ENCODE measurements around the gene CRMP1. TPM values are rescaled to one million over a fixed set of nuclear protein-coding genes. Genes with fewer than 3 reads are reported as not detected.

Gene CRMP1
- total and polyA plus RNA-seq, 2 of the 8 experiments (the other 6 are each of a cell fraction or from before 2014, with no cell fraction given) = 120 to 131 TPM

DNA sequence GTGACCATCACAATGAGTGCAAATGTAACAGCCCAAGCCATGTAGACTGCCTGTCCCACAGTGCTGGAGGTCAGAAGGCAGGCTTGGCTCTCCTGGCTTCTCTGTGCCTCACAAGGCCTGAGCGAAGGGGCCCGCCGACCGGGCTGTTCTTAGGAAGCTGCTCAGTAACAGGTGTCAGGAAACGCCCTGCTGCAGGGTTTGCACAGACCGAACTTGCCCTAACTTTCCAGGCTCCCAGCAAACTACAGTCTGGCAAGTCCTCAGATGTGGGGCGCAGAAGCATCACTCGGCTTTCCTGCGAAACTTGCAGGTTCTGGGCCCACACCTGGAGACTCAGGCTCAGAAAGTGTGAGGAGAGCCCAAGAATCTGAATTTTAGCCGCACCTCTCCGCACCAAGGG is 87.6 kb downstream of the CRMP1 start:
- Histone ChIP-seq H3K79me2 (ENCODE audit: control insufficient read depth in 1 of 2, insufficient read depth in 2 of 2, low read length in 2 of 2) (no peaks in the 10 kb centered on the region), H2AK5ac (ENCODE audit: low read depth, low read length) (no peak overlapping the region), H3K4me3 (ENCODE audit: extremely low read depth in 1 of 4, insufficient read depth in 2 of 4, low read depth in 3 of 4, low read length in 4 of 4) (no peak overlapping the region), H3K23me2 (ENCODE audit: low read depth, low read length) (no peaks in the 10 kb centered on the region), H3K4me1 (replicated peaks in 1 of 4; ENCODE audit: control insufficient read depth in 3 of 4, insufficient read depth in 4 of 4, low read length in 3 of 4) (no peaks in the 10 kb centered on the region), H2BK12ac (ENCODE audit: low read depth, low read length) (no peak overlapping the region), H2BK5ac (ENCODE audit: low read depth, low read length) (no peak overlapping the region), H3K36me3 (ENCODE audit: control insufficient read depth in 2 of 4, insufficient read depth in 4 of 4, low read length in 3 of 4) (peaks cover 0 to 14% (median 4%) of the 10 kb centered on the region in 4 experiments; a peak in 3 of 8 replicates), H3K14ac (ENCODE audit: insufficient read length) (no peak overlapping the region), H3K27me3 (replicated peaks in 1 of 4; ENCODE audit: control insufficient read depth in 3 of 4, extremely low read depth in 1 of 4, insufficient read depth in 3 of 4, low read length in 3 of 4) (no peaks in the 10 kb centered on the region), H2BK120ac (replicated peaks; ENCODE audit: low read depth, low read length) (no peak overlapping the region), H4K8ac (ENCODE audit: extremely low read depth, insufficient read depth, low read length) (peak overlapping the region; percentile 48; the same call in 1 of the 2 replicates), H3K9me3 (ENCODE audit: insufficient read depth in 2 of 2, low read depth in 1 of 2, low read length in 1 of 2) (no peaks in the 10 kb centered on the region), H4K91ac (replicated peaks; ENCODE audit: insufficient read length, low read length) (no peak overlapping the region), H2BK15ac (ENCODE audit: low read length) (no peak overlapping the region), H3K23ac (ENCODE audit: insufficient read length) (no peak overlapping the region), H3K9ac (replicated peaks in 1 of 4; ENCODE audit: extremely low read depth in 1 of 4, low read depth in 3 of 4, low read length in 3 of 4) (no peak overlapping the region), H3K79me1 (ENCODE audit: low read depth, low read length) (no peaks in the 10 kb centered on the region), H3K27ac (ENCODE audit: low read depth, low read length) (no peak overlapping the region), H4K5ac (ENCODE audit: insufficient read length, low read depth, low read length) (no peak overlapping the region), H2BK20ac (ENCODE audit: low read length) (no peak overlapping the region), H3K18ac (ENCODE audit: extremely low read depth, low read length) (no peak overlapping the region), H3K56ac (replicated peaks; ENCODE audit: insufficient read length, low read depth, low read length) (no peak overlapping the region), H3K4me2 (ENCODE audit: insufficient read depth in 1 of 2, low read depth in 2 of 2, low read length in 2 of 2) (no peak overlapping the region), H3K4ac (replicated peaks; ENCODE audit: insufficient read length, low read depth, low read length) (no peak overlapping the region), H2AFZ (ENCODE audit: low read length) (no peak overlapping the region), H4K20me1 (replicated peaks in 1 of 2; ENCODE audit: control insufficient read depth in 1 of 2, insufficient read depth in 2 of 2, low read length in 2 of 2) (peaks cover 0 to 12% of the 10 kb centered on the region in 2 experiments)
- 87% methylated on average over 11 of the region's 11 CpGs; no CpG with 5 or more reads in 1 of the 2 experiments for WGBS, 2 experiments (ENCODE audit: extremely low coverage in 1 of 2, insufficient coverage in 1 of 2, insufficient read length in 1 of 2, insufficient replicate concordance in 2 of 2, low coverage in 1 of 2, low lambda C conversion rate in 2 of 2, missing lambda C conversion rate in 1 of 2)
- DNase-seq (ENCODE audit: low read depth in 1 of 2, low spot score in 2 of 2) = no peak
- TF ChIP-seq FOSL1 (IDR thresholded peaks at IDR 0.05; ENCODE audit: insufficient read depth, low read depth, low read length) = no peak
- no peak for TF ChIP-seq POU5F1 (IDR thresholded peaks at IDR 0.05; ENCODE audit: low read depth, low read length)
- no peak for TF ChIP-seq KDM5A (IDR thresholded peaks at IDR 0.05; ENCODE audit: low read length)
- no peak for TF ChIP-seq TEAD4 (IDR thresholded peaks at IDR 0.05; ENCODE audit: low read depth, low read length)
- no peak for TF ChIP-seq TAF7 (optimal IDR thresholded peaks at IDR 0.05; ENCODE audit: borderline replicate concordance, low read depth, low read length)
- TF ChIP-seq HDAC2 (IDR thresholded peaks at IDR 0.05; ENCODE audit: borderline replicate concordance in 1 of 2, low read depth in 2 of 2, low read length in 2 of 2) = no peak
- TF ChIP-seq KDM1A (IDR thresholded peaks at IDR 0.05; ENCODE audit: borderline replicate concordance, low read length) = no peak
- TF ChIP-seq CBX8 (IDR thresholded peaks at IDR 0.05; ENCODE audit: borderline replicate concordance, low read depth, low read length) = no peak
- TF ChIP-seq ASH2L (IDR thresholded peaks at IDR 0.05; ENCODE audit: low read length) = no peak
- TF ChIP-seq EGR1 (IDR thresholded peaks at IDR 0.05; ENCODE audit: borderline replicate concordance, low read depth, low read length) = no peak
- no peak for TF ChIP-seq SP2 (IDR thresholded peaks at IDR 0.05; ENCODE audit: low read length)
- FAIRE-seq = no peak
- CTCF ChIA-PET (ENCODE audit: partially characterized antibody) = interaction anchor here (0.7 to 3.6 kb wide), 3 partner anchors 14 to 26 kb away, joined by 3 to 14 read pairs (median 7); no protein-coding TSS in a partner anchor
- POLR2A ChIA-PET (ENCODE audit: partially characterized antibody) = interaction anchor here (1.8 kb wide), 1 partner anchor 12 kb away, joined by 6 read pairs; no protein-coding TSS in a partner anchor

All from H1 (cell line).